ENCODE measurements around the gene CTSA. TPM values are rescaled to one million over a fixed set of nuclear protein-coding genes. Genes with fewer than 3 reads are reported as not detected.

Gene CTSA
- total RNA-seq, 1 donor from 2014 or later: 23.0 TPM

DNA sequence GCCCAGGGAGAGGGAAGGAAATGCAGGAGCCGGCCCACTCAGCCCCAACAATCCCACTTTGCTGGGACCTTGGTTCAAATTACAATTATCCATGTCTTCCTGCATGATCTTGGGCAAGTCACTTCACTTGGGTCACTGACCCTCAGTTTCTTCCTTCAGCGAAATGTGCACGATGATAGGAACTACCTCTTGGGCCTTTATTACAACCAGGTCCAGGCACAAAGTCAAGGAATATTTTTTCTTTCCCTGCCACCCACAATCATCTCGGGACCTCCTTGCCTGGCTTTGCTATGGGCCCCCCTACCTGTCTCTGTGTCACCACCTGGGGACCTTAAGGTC, 21.2 kb downstream of the CTSA start:
- peak overlapping the region; percentile 14 to 73 (median 40) for H3K9ac ChIP-seq (ENCODE audit: low read depth in 1 of 3, low read length in 3 of 3)
- H3K27ac ChIP-seq (ENCODE audit: low read depth, low read length): peak overlapping the region; percentile 75
- peak overlapping the region; percentile 70 to 77 (median 73) for H3K4me3 ChIP-seq (ENCODE audit: low read length in 3 of 3)
- no peaks in the 10 kb centered on the region for H3K9me3 ChIP-seq (ENCODE audit: control insufficient read depth in 3 of 3, low read length in 3 of 3)
- peaks cover 0 to 3% (median 0%) of the 10 kb centered on the region in 3 donors for H3K36me3 ChIP-seq (ENCODE audit: control insufficient read depth in 3 of 3, insufficient read depth in 3 of 3, low read length in 3 of 3)
- H3K4me1 ChIP-seq (ENCODE audit: control insufficient read depth in 3 of 3, insufficient read depth in 3 of 3, low read length in 3 of 3): peaks cover 12 to 18% (median 15%) of the 10 kb centered on the region in 3 donors
- peaks cover 0 to 15% (median 4%) of the 10 kb centered on the region in 3 donors for H3K27me3 ChIP-seq (ENCODE audit: control insufficient read depth in 3 of 3, insufficient read depth in 3 of 3, low read length in 3 of 3)

DNA sequence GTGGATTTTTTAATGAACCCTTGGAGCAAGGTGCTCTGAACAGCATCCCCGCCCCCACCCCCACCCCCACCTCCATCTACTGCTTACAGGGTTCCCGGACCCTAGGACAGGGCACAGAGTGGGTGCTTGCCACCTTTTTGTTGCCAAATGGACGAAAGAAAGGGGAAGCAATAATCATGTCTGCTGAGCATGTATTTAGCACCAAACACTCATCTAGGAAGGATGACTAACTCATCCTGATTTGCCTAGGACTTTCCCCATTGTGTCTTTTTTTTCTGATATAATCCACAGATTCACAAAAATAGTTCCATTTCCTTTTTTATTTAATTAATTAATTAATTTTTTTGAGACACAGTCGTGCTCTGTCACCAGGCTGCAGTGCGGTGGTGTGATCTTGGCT, 22.0 kb downstream of the CTSA start:
- H3K9me3 ChIP-seq (ENCODE audit: control insufficient read depth in 3 of 3, low read length in 3 of 3): no peaks in the 10 kb centered on the region
- H3K27me3 ChIP-seq (ENCODE audit: control insufficient read depth in 3 of 3, insufficient read depth in 3 of 3, low read length in 3 of 3): peaks cover 0 to 15% (median 4%) of the 10 kb centered on the region in 3 donors
- no peaks in the 10 kb centered on the region for H3K36me3 ChIP-seq (ENCODE audit: control insufficient read depth in 3 of 3, insufficient read depth in 3 of 3, low read length in 3 of 3)
- H3K27ac ChIP-seq (ENCODE audit: low read depth, low read length): peak overlapping the region; percentile 75
- no peak overlapping the region for H3K4me3 ChIP-seq (ENCODE audit: low read length in 3 of 3)
- H3K9ac ChIP-seq (ENCODE audit: low read depth in 1 of 3, low read length in 3 of 3): no peak overlapping the region
- H3K4me1 ChIP-seq (ENCODE audit: control insufficient read depth in 3 of 3, insufficient read depth in 3 of 3, low read length in 3 of 3): peaks cover 12 to 20% (median 18%) of the 10 kb centered on the region in 3 donors

DNA sequence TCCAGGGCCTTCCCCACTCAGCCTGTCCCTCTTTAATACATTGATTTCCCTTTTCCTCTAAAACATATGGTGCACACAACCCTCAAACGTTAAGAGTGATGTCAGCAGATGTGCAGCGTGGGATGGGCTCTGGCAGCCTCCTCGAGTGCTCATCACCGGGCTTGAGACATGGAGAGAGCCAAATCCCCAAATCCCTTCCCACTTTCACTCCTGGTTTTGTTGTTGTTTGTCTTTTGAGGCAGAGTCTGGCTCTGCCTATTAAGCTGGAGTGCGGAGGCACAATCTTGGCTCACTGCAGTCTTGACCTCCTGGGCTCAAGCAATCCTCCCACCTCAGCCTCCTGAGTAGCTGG, 26.6 kb downstream of the CTSA start:
- H3K9me3 ChIP-seq (ENCODE audit: control insufficient read depth in 3 of 3, low read length in 3 of 3): no peaks in the 10 kb centered on the region
- H3K4me3 ChIP-seq (ENCODE audit: low read length in 3 of 3): peak overlapping the region in 1 of 3 donors; percentile 7
- H3K36me3 ChIP-seq (ENCODE audit: control insufficient read depth in 3 of 3, insufficient read depth in 3 of 3, low read length in 3 of 3): no peaks in the 10 kb centered on the region
- no peak overlapping the region for H3K9ac ChIP-seq (ENCODE audit: low read depth in 1 of 3, low read length in 3 of 3)
- peaks cover 22 to 26% (median 26%) of the 10 kb centered on the region in 3 donors for H3K4me1 ChIP-seq (ENCODE audit: control insufficient read depth in 3 of 3, insufficient read depth in 3 of 3, low read length in 3 of 3)
- H3K27ac ChIP-seq (ENCODE audit: low read depth, low read length): peak overlapping the region; percentile 84
- peaks cover 0 to 4% (median 0%) of the 10 kb centered on the region in 3 donors for H3K27me3 ChIP-seq (ENCODE audit: control insufficient read depth in 3 of 3, insufficient read depth in 3 of 3, low read length in 3 of 3)

DNA sequence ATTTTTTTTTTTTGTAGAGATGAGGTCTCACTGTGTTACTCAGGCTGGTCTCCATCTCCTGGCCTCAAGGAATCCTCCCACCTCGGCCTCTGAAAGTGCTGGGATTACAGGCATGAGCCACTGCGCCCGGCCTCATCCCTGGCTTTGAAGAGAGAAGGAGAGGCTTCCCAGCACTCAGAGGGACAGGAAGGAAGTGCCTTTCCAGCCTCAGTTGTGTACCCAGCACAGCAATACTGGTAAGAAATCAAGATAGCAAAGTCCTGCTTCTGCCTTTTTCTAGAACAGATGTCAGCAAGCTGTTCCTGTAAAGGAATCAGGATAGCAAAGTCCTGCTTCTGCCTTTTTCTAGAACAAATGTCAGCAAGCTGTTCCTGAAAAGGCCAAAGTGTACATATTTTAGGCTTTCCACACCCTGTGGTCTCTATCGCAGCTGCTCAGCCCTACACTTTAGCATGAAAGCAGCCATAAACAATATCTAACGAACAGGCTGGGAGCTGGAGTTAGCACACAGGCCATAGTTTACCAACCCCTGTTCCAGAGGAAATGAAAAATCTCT, 27.1 kb downstream of the CTSA start:
- peak overlapping the region; percentile 84 for H3K27ac ChIP-seq (ENCODE audit: low read depth, low read length)
- H3K36me3 ChIP-seq (ENCODE audit: control insufficient read depth in 3 of 3, insufficient read depth in 3 of 3, low read length in 3 of 3): no peaks in the 10 kb centered on the region
- peaks cover 22 to 26% (median 26%) of the 10 kb centered on the region in 3 donors for H3K4me1 ChIP-seq (ENCODE audit: control insufficient read depth in 3 of 3, insufficient read depth in 3 of 3, low read length in 3 of 3)
- H3K27me3 ChIP-seq (ENCODE audit: control insufficient read depth in 3 of 3, insufficient read depth in 3 of 3, low read length in 3 of 3): peaks cover 0 to 4% (median 0%) of the 10 kb centered on the region in 3 donors
- H3K9ac ChIP-seq (ENCODE audit: low read depth in 1 of 3, low read length in 3 of 3): peak overlapping the region in 1 of 3 donors; percentile 43
- no peaks in the 10 kb centered on the region for H3K9me3 ChIP-seq (ENCODE audit: control insufficient read depth in 3 of 3, low read length in 3 of 3)
- no peak overlapping the region for H3K4me3 ChIP-seq (ENCODE audit: low read length in 3 of 3)

DNA sequence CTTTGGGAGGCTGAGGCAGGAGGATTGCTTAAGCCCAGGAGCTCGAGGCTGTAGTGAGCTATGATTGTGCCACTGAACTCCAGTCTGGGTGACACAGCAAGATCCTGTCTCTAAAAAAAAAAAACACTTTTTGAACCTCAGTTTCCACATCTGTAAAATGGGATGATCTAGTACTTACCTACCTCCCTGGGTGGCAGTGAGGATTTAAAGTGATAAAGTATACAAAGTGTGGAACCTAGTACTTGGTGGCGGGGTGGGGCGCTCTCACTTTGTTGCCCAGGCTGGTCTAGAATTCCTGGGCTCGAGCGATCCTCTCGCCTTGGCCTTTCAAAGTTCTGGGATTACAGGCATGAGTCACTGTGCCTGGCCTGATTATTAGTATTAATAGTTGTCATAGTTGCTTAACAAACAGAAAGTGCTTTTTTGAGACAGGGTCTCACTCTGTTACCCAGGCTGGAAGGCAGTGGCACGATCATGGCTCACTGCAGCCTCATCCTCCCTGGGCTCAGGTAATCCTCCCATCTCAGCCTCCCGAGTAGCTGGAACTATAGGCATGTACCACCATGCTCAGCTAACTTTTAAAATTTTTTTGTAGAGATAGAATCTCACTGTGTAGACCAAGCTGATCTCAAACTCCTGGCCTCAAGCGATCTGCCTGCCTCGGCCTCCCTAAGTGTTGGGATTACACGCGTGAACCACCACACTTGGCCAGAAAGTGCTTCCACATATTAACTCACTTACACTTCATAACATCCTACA, 27.8 kb downstream of the CTSA start:
- Histone ChIP-seq H3K27me3 (ENCODE audit: control insufficient read depth in 3 of 3, insufficient read depth in 3 of 3, low read length in 3 of 3) (peaks cover 0 to 4% (median 0%) of the 10 kb centered on the region in 3 donors), H3K27ac (ENCODE audit: low read depth, low read length) (peak overlapping the region; percentile 84), H3K36me3 (ENCODE audit: control insufficient read depth in 3 of 3, insufficient read depth in 3 of 3, low read length in 3 of 3) (no peaks in the 10 kb centered on the region), H3K4me1 (ENCODE audit: control insufficient read depth in 3 of 3, insufficient read depth in 3 of 3, low read length in 3 of 3) (peaks cover 23 to 29% (median 27%) of the 10 kb centered on the region in 3 donors), H3K4me3 (ENCODE audit: low read length in 3 of 3) (no peak overlapping the region), H3K9me3 (ENCODE audit: control insufficient read depth in 3 of 3, low read length in 3 of 3) (no peaks in the 10 kb centered on the region), H3K9ac (ENCODE audit: low read depth in 1 of 3, low read length in 3 of 3) (peak overlapping the region in 1 of 3 donors; percentile 43)

DNA sequence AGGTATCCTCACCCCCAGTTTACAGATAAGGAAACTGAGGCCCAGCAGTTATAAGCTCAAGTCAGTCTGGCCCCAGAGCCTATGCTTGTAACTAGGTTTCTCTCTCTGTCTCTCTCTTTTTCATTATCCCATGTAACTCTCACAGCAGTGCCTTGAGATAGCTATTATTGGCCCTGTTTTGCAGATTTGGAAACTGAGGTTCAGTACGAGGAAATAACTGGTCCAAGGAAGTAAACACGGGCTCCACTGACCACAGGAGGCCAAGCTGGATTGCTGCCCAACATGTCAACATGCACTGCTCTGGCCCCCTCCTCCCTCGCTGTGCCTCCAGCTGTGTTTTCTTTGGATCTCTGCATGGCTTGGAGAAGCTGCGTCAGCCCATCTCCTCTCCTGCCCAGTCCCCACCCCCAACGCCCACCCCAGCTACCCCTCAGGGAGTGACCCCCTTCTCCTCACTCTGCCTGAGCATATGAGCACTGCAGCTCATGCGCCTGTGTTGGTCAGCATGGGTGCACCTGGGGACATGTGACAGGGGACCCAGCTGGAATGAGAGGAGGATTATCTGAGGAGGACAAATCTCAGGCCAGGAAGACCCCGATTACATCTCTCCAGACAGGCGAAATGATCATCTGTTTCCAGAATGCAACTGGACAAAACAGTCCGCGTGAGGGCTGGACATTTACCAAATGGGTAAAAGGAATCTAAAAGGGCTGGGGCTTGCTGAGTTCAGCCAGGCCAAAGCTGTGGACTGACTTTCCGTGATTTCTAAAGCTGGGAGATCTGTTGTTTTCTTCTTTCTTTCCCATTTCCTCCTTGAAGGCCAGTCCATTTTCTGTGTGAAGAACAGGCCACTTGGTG, 28.6 kb downstream of the CTSA start:
- H3K9ac ChIP-seq (ENCODE audit: low read depth in 1 of 3, low read length in 3 of 3): peak overlapping the region in 2 of 3 donors; percentile 33 to 45
- H3K27ac ChIP-seq (ENCODE audit: low read depth, low read length): peak overlapping the region; percentile 84
- no peaks in the 10 kb centered on the region for H3K9me3 ChIP-seq (ENCODE audit: control insufficient read depth in 3 of 3, low read length in 3 of 3)
- H3K27me3 ChIP-seq (ENCODE audit: control insufficient read depth in 3 of 3, insufficient read depth in 3 of 3, low read length in 3 of 3): peaks cover 0 to 4% (median 0%) of the 10 kb centered on the region in 3 donors
- H3K36me3 ChIP-seq (ENCODE audit: control insufficient read depth in 3 of 3, insufficient read depth in 3 of 3, low read length in 3 of 3): no peaks in the 10 kb centered on the region
- no peak overlapping the region for H3K4me3 ChIP-seq (ENCODE audit: low read length in 3 of 3)
- peaks cover 31 to 37% (median 35%) of the 10 kb centered on the region in 3 donors for H3K4me1 ChIP-seq (ENCODE audit: control insufficient read depth in 3 of 3, insufficient read depth in 3 of 3, low read length in 3 of 3)

DNA sequence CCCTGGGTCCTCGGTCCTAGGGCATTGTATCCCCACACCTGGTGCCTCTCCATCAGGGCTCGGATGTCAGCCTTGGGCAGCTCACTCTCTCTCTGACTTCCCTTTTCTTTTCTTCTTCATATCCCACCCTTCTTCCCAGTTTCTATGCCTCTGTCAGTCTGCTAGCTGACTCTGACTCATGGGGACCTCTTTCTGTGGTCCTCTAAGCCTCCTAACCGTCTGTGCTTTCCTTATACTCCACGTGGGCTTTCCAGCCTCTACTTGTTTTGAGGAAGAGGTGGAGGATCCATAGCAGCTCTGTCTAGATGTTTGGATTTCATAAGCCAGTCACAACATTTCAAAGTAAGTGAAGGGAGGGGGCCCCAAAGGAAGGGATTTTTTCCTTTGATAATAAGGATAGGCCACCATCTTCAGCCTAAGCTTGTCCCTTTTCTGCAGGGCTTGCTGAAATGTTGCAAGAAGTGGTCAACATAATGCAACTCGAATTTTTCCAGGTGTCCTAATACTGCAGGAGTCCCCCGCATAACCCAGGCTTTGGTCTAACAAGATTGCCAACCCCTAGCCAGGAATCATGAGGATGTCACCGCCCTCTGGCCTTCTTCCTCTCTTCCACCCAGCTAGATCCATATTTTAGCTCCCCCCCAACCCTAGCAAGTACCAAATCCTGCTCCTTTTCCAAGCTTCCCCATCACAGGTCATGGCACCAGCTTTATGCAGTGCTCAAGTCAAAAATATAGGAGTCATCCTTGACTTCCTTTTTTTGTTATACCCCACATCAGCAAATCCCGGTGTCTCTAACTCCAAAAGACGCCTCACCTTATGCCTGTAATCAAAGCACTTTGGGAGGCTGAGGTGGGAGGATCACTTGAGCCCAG, 29.6 kb downstream of the CTSA start:
- Histone ChIP-seq H3K27me3 (ENCODE audit: control insufficient read depth in 3 of 3, insufficient read depth in 3 of 3, low read length in 3 of 3) (peaks cover 0 to 4% (median 0%) of the 10 kb centered on the region in 3 donors), H3K36me3 (ENCODE audit: control insufficient read depth in 3 of 3, insufficient read depth in 3 of 3, low read length in 3 of 3) (no peaks in the 10 kb centered on the region), H3K4me3 (ENCODE audit: low read length in 3 of 3) (no peak overlapping the region), H3K9ac (ENCODE audit: low read depth in 1 of 3, low read length in 3 of 3) (peak overlapping the region in 2 of 3 donors; percentile 33 to 45), H3K27ac (ENCODE audit: low read depth, low read length) (peak overlapping the region; percentile 84), H3K9me3 (ENCODE audit: control insufficient read depth in 3 of 3, low read length in 3 of 3) (no peaks in the 10 kb centered on the region), H3K4me1 (ENCODE audit: control insufficient read depth in 3 of 3, insufficient read depth in 3 of 3, low read length in 3 of 3) (peaks cover 34 to 43% (median 41%) of the 10 kb centered on the region in 3 donors)

DNA sequence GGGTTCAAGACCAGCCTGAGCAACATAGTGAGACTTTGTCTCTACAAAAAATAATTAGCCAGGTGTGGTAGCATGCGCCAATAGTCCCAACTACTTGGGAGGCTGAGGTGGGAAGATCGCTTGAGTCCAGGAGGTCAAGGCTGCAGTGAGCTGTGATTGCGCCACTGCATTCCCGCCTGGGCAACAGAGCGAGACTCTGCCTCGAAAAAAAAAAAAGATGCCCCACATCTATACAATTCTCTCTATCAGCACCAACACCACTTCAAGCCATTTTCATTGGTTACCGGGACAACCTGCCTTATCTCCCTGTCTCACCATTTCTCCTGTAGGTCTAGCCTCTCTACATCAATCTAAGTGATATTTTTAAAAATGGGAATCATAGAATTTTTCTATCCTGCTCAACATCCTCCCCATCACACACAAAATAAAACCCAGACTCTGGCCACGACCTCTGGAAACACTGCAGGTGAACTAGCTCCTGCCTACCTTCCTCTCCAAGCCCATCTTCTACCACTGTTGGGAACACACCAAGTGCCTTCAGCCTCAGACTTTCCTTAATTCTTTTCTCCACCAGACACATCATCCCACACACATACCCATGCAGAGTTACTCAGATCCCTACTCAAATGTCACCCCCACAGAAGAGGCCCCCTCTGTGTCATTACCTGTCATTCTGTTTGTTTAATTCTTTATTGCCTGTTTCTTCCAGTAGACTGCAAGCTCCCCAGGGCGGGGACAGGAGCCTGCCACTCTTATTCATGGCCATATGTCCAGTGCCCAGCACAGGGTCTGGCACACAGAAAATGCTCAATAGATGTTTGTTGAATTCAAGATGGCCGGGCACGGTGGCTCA, 30.4 kb downstream of the CTSA start:
- H3K4me1 ChIP-seq (ENCODE audit: control insufficient read depth in 3 of 3, insufficient read depth in 3 of 3, low read length in 3 of 3): peaks cover 34 to 43% (median 43%) of the 10 kb centered on the region in 3 donors
- no peak overlapping the region for H3K27ac ChIP-seq (ENCODE audit: low read depth, low read length)
- peaks cover 0 to 4% (median 0%) of the 10 kb centered on the region in 3 donors for H3K27me3 ChIP-seq (ENCODE audit: control insufficient read depth in 3 of 3, insufficient read depth in 3 of 3, low read length in 3 of 3)
- no peak overlapping the region for H3K4me3 ChIP-seq (ENCODE audit: low read length in 3 of 3)
- H3K9ac ChIP-seq (ENCODE audit: low read depth in 1 of 3, low read length in 3 of 3): no peak overlapping the region
- no peaks in the 10 kb centered on the region for H3K36me3 ChIP-seq (ENCODE audit: control insufficient read depth in 3 of 3, insufficient read depth in 3 of 3, low read length in 3 of 3)
- H3K9me3 ChIP-seq (ENCODE audit: control insufficient read depth in 3 of 3, low read length in 3 of 3): no peaks in the 10 kb centered on the region

Data from skeletal muscle tissue (tissue), 4 donors.